HFFc6 (cell line): ENCODE data around the gene SLC9A4. TPM values are rescaled to one million over a fixed set of nuclear protein-coding genes. Genes with fewer than 3 reads are reported as not detected.

ENCODE experiments used
- DNase-seq: peaks from one replicate; pipeline ENCODE4 v3.0.0-alpha.2; 2018
- H3K27ac Mint-ChIP-seq: 2 replicates; pipeline ENCODE4 v1.8.0; 2020; ENCODE audit warnings: mild to moderate bottlenecking, mixed read lengths
- H3K27me3 Mint-ChIP-seq: 2 replicates; pipeline ENCODE4 v1.8.0; 2021; ENCODE audit warnings: mild to moderate bottlenecking, moderate library complexity, mixed read lengths; ENCODE audit not compliant: insufficient read depth
- H3K36me3 Mint-ChIP-seq: 2 replicates; pipeline ENCODE4 v1.8.0; 2021; ENCODE audit warnings: low read depth, mixed read lengths
- H3K4me1 Mint-ChIP-seq: 2 replicates; pipeline ENCODE4 v1.8.0; 2020; ENCODE audit warnings: low read depth, mixed read lengths
- H3K4me3 Mint-ChIP-seq: 2 replicates; pipeline ENCODE4 v1.8.0; 2020; ENCODE audit warnings: mild to moderate bottlenecking, moderate library complexity, mixed read lengths
- H3K9me3 Mint-ChIP-seq: 2 replicates; pipeline ENCODE4 v1.8.0; 2020; ENCODE audit warnings: mild to moderate bottlenecking, mixed read lengths
- total RNA-seq, 6 experiments: library from RNA; stranded (reverse); fragmentation: NEBNext Ultra II Directional; extraction: Animal tissue kit (Norgen Biotek cat#: 25700); gene quantifications; 2 replicates in 1 of 6; 3 replicates in 5 of 6; pipeline ENCODE4 v1.2.3, GENCODE V29; 2021
- TF ChIP-seq, protein P1 (sequence below): fragments of 200-600 bp; sonication (generic); IDR thresholded peaks from 2 replicates; pipeline ENCODE4 v1.5.0; 2021; ENCODE audit warnings: antibody characterized with exemption, mild to moderate bottlenecking

SLC9A4 gene
- total RNA-seq, 6 experiments from 2014 or later: 0.05 TPM; not detected in 5

DNA sequence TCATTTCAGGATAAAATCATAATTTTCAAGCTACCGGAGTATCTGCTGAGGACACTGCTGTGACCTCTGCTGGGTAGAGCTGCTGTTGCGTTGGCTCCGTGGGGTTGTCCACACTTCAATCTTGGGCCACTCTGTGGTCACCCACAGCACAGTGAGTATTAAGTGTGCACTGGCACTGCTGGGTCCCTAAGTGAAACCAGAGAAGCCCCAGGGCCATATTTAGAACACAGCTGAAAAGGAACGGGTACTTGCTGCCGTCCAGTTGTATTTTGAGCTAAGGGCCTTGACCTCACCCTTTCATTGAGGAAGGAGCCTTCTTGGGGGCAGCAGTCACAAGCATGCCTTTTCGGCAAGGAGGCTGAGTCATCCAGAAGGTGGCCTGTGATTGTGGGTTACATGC lies 10.1 kb downstream of the SLC9A4 start:
- Mint-ChIP-seq H3K9me3 (no peaks in the 10 kb centered on the region), H3K27me3 (no peaks in the 10 kb centered on the region; the same call in none of the 2 replicates), H3K27ac (no peak overlapping the region), H3K4me1 (no peaks in the 10 kb centered on the region), H3K4me3 (no peak overlapping the region), H3K36me3 (no peaks in the 10 kb centered on the region)
- no peak for DNase-seq
- TF ChIP-seq, protein P1, sequence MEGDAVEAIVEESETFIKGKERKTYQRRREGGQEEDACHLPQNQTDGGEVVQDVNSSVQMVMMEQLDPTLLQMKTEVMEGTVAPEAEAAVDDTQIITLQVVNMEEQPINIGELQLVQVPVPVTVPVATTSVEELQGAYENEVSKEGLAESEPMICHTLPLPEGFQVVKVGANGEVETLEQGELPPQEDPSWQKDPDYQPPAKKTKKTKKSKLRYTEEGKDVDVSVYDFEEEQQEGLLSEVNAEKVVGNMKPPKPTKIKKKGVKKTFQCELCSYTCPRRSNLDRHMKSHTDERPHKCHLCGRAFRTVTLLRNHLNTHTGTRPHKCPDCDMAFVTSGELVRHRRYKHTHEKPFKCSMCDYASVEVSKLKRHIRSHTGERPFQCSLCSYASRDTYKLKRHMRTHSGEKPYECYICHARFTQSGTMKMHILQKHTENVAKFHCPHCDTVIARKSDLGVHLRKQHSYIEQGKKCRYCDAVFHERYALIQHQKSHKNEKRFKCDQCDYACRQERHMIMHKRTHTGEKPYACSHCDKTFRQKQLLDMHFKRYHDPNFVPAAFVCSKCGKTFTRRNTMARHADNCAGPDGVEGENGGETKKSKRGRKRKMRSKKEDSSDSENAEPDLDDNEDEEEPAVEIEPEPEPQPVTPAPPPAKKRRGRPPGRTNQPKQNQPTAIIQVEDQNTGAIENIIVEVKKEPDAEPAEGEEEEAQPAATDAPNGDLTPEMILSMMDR: no peak

DNA sequence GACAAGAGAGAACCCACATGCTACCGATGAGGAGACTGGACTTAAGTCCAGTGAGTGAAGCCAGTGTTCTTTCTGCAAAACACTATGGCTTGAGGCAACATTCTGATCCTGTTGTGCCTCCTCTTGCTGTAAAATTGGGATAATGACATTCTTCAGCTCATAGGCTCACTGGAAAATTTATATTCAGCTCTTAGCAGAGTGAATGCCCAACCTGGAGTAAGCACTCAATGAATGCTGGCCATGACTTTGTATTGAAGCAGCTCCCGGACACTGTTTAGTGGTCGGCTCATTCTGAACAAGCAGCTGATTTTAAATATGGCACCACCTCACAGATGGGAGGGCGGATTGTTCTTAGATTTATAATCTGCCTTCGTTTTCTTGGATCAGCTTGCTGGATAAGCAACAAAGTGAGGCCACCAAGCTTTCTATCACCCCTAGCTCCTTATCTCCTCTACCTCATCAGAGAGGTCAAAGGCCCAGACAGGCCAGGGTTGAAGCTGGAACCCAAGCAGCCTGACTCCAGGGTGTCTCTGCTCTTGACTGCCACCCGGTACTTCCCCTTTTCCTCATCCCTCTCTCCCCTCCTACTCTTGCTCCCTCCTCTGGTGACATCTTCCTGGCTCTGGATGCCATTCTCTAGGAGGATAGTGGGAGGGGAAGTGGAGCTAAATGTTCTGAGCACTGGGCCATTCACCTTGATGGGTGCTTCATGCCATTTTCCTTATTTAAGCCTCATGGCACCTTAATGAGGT lies 11.5 kb downstream of the SLC9A4 start:
- no peaks in the 10 kb centered on the region for H3K4me1 Mint-ChIP-seq
- H3K9me3 Mint-ChIP-seq: no peaks in the 10 kb centered on the region
- H3K27ac Mint-ChIP-seq: no peak overlapping the region
- TF ChIP-seq, protein P1: no peak
- no peaks in the 10 kb centered on the region for H3K36me3 Mint-ChIP-seq
- no peak for DNase-seq
- H3K27me3 Mint-ChIP-seq: no peaks in the 10 kb centered on the region; the same call in 1 of the 2 replicates
- no peak overlapping the region for H3K4me3 Mint-ChIP-seq

DNA sequence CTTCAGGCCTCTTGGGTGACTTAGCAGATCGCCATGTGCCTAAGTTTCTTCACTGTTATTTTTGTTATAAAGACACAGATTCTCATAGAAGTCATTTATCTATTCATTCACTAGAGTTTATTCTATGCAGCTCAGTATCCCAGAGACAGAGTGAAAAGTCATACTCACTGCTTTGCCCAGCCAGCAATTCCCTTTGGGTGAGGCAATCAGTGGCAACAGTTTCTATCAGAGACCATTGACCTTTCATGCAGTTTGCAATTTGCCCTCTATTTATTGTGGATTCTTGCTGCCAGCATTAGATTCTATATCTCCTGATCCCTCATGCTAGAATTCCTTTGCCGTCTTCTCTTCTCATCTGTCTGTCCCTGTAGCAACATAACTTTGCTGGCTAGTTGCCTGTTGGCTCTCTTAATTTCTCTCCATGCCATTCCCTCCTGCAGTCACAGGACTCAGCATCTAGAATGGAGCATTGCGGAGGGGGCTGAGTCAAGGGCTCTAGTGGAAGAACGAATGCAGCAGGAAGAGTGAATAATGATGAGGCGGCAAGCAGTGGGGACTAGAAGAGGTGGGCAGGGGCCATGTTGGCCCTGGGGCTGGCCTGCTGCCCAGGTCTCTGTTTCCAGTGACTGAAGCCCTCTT lies 12.2 kb downstream of the SLC9A4 start:
- no peaks in the 10 kb centered on the region for H3K9me3 Mint-ChIP-seq
- no peaks in the 10 kb centered on the region for H3K36me3 Mint-ChIP-seq
- no peak overlapping the region for H3K4me3 Mint-ChIP-seq
- H3K4me1 Mint-ChIP-seq: no peaks in the 10 kb centered on the region
- H3K27ac Mint-ChIP-seq: no peak overlapping the region
- TF ChIP-seq, protein P1: no peak
- H3K27me3 Mint-ChIP-seq: no peaks in the 10 kb centered on the region; the same call in 1 of the 2 replicates
- DNase-seq: no peak

DNA sequence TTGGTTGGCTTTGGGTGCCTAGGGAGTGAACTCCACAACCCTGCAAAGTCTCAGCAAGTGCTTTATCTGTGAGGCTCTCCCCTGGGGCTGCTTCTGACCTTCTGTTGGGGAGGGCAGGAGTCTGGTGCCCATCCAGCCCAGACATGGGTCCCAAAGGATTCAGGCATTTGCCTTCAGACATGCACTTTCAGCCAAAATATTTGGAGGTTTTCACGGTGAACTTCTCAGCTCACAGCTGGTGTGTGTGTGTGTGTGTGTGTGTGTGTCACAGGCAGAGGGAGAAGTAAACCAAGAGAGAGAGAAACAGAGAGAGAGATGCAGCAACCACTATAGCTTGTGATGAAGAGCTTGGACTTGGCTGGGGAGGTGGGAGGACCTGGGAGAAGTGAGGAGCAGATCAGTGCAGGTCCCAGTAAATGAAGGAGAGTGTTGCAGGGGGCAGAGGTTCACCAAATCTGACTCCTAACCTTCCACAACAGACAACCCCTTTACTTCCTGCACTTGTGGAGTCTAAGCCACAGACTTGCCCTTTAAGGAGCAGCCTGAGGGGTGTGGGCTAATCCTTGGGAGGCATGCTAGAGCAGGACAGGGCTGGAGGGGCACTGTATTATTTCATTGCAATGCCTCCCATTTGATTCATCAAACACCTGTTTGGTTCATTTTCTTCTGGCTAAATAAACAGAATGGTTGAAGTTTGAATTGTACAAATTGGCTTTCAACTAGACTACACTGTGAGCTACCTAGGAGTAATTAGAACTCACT lies 14.1 kb downstream of the SLC9A4 start:
- TF ChIP-seq, protein P1: no peak
- Mint-ChIP-seq H3K36me3 (no peaks in the 10 kb centered on the region), H3K4me1 (no peaks in the 10 kb centered on the region), H3K27ac (no peak overlapping the region), H3K27me3 (no peaks in the 10 kb centered on the region; the same call in 1 of the 2 replicates), H3K4me3 (no peak overlapping the region), H3K9me3 (no peaks in the 10 kb centered on the region; the same call in 1 of the 2 replicates)
- no peak for DNase-seq

DNA sequence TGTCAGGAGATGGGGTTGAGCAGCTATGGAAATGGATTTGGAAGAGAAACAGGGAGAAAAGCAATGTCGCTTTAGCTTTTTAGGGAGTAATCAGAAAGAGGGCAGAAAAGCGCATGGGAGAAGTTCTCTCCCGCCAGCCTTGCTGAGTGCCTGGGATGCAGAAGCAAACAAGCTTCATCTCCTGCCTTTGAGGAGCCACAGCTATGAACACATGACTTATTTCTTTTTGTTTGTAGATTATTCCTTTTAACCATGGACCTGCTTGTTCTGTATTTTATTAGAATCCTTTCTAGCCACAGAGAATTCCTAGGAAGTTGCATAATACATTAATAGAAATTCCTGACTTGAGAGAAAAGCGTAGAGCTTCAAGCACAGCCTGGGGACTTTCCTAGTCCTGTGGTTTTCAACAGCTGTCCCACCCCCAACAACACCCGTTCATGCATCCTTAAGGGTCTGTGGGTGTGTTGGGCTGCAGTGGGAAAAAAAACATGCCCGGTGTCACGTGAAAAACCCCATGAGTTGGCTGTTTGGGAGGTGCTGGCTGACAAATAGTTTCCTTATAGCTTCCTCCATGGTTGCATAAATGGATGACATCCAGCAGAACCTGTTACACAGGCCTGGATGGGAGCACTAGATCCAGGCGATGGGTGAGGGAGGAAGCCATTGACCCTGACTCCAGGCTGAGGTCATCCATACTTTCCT lies 14.9 kb downstream of the SLC9A4 start:
- no peak overlapping the region for H3K4me3 Mint-ChIP-seq
- no peaks in the 10 kb centered on the region; the same call in 1 of the 2 replicates for H3K9me3 Mint-ChIP-seq
- no peaks in the 10 kb centered on the region for H3K36me3 Mint-ChIP-seq
- DNase-seq: peak; percentile 9
- no peaks in the 10 kb centered on the region; the same call in 1 of the 2 replicates for H3K27me3 Mint-ChIP-seq
- no peaks in the 10 kb centered on the region for H3K4me1 Mint-ChIP-seq
- H3K27ac Mint-ChIP-seq: no peak overlapping the region
- TF ChIP-seq, protein P1: no peak
